NCI-H128 (cell line): ENCODE results near the gene UTS2R.

ENCODE experiments used
- DNase-seq: peaks from one replicate; lab custom pipeline; 2025; ENCODE audit not compliant: unreplicated experiment; lab: John Stamatoyannopoulos, UW

Gene UTS2R

GRCh38 chr17:82371333-82372248 is at the start of gene UTS2R:
UTS2R (plus strand) TSS chr17:82371765; CDS start chr17:82374325, 2,560 bp downstream.
- DNase-seq: no peak

GRCh38 chr17:82321947-82322466 is 49.6 kb upstream of the UTS2R start:
- DNase-seq: no peak

GRCh38 chr17:82322526-82323453 is 48.8 kb upstream of the UTS2R start:
- DNase-seq: no peak

- no peak for DNase-seq
Measured at GRCh38 chr17:82323514-82324234, 47.9 kb upstream of the UTS2R start.

- no peak for DNase-seq
Measured at GRCh38 chr17:82324566-82325285, 46.8 kb upstream of the UTS2R start.

GRCh38 chr17:82325286-82326180 is 46.0 kb upstream of the UTS2R start:
- no peak for DNase-seq

GRCh38 chr17:82327289-82327688 is 44.3 kb upstream of the UTS2R start:
- no peak for DNase-seq

GRCh38 chr17:82327757-82328140 is 43.8 kb upstream of the UTS2R start:
- DNase-seq: no peak

- DNase-seq: no peak
Measured at GRCh38 chr17:82328141-82328993, 43.2 kb upstream of the UTS2R start.

GRCh38 chr17:82328994-82329507 is 42.5 kb upstream of the UTS2R start:
- DNase-seq: no peak

GRCh38 chr17:82329683-82330321 is 41.8 kb upstream of the UTS2R start:
- no peak for DNase-seq

GRCh38 chr17:82330322-82331239 is 41.0 kb upstream of the UTS2R start:
- DNase-seq: peak; percentile 42

GRCh38 chr17:82331345-82331939 is 40.1 kb upstream of the UTS2R start:
- DNase-seq: no peak

GRCh38 chr17:82332669-82333278 is 38.8 kb upstream of the UTS2R start:
- no peak for DNase-seq

GRCh38 chr17:82333279-82334171 is 38.0 kb upstream of the UTS2R start, which contains the start of gene SECTM1:
SECTM1 (minus strand) TSS chr17:82333766; CDS start chr17:82327240, 6,526 bp downstream.
- DNase-seq: no peak
